ENCODE results near the gene EXOSC6. TPM values are rescaled to one million over a fixed set of nuclear protein-coding genes. Genes with fewer than 3 reads are reported as not detected.
"Not testable (repeated sequence)": the region's sequence is repeated elsewhere in the genome, so short reads cannot be mapped to it uniquely, and the experiment has no call there.

The EXOSC6 gene
- total RNA-seq, 1 donor from 2014 or later = 28.0 TPM

DNA sequence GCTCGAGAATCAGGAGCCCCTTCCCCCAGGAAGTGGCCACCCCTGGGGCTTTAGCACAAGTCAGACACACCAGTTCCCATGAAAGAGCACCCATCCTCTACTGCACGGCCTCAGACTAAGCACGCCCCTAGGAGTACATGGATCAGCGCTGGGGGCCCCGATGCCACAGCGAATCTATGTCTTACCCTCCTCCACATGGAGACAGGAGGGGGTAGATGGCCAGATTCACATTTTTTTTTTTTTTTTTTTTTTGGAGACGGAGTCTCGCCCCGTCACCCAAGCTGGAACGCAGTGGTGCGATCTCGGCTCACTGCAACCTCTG, 3.2 kb upstream of the EXOSC6 start:
- no peak for DNase-seq (ENCODE audit: low read depth)

DNA sequence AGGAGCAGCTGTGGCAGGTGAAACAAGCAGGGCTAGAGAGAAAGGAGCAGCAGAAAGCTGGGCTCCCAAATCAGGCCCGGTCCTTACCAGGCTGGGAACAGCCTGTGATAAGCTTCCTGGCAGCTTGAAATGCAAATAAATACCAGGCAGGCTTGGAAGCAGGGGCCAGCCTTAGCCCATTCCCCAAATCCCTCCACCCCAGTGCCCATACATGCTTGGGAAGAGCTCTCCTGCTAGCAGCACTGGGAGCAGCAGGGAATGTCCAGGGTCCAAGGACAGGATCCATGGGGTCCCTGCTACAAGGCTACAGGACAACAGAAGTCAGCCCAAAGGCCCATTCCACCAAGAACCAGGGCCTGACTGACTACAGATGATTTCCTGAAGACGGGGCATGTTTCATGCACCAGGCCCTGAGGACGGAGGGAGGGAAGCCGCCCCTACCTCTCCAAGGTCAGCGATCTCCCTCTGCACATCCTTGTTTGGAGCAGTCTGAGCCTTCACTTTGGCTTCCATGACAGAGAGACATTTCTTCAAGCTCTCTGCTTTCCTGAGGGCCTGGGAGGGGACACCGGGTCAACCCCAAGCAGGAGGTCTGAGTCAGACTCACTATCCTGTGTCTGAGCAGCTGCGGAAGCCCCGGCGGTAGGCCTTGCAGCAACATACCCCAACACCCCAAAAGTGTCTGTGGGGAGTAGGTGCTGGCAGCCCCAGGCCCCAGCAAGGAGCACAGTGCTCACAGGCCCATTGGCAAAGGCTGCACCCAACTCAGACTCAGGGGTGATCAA, 2.6 kb upstream of the EXOSC6 start:
- no peak for DNase-seq (ENCODE audit: low read depth)

- peak; percentile 33 for DNase-seq (ENCODE audit: low read depth)
Measured at GRCh38 chr16:70253291-70254106, 1.8 kb upstream of the EXOSC6 start.

DNA sequence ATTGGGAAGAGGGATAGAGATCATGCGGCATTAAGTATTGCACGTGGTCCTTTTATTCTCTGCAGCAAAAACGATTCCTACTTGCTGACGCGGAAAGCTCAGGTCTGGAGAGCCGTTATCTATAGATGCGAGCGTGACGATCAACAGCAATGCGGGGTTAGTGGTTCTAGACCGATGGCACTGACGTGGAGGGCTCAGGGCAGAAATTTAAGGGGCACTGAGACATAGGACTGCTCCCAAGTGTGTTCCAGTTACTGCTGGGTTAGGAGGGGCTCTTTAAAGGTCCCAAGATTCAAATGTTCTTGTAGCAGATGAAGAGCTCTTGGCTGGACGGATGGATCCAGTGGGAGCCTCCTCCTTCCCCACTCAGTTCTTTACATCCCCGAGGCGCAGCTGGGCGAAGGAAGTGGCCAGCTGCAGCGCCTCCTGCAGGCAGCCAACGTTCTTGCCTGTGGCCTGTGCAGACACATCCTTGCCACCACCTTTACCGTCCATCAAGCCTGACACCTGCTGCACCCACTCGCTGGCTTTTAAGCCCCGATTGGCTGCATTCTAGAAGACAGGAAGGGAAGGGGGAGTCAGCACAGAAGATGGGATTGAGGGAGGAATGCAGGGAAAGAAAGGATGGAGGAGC, 732 bp upstream of the EXOSC6 start:
- DNase-seq (ENCODE audit: low read depth) = no peak

DNA sequence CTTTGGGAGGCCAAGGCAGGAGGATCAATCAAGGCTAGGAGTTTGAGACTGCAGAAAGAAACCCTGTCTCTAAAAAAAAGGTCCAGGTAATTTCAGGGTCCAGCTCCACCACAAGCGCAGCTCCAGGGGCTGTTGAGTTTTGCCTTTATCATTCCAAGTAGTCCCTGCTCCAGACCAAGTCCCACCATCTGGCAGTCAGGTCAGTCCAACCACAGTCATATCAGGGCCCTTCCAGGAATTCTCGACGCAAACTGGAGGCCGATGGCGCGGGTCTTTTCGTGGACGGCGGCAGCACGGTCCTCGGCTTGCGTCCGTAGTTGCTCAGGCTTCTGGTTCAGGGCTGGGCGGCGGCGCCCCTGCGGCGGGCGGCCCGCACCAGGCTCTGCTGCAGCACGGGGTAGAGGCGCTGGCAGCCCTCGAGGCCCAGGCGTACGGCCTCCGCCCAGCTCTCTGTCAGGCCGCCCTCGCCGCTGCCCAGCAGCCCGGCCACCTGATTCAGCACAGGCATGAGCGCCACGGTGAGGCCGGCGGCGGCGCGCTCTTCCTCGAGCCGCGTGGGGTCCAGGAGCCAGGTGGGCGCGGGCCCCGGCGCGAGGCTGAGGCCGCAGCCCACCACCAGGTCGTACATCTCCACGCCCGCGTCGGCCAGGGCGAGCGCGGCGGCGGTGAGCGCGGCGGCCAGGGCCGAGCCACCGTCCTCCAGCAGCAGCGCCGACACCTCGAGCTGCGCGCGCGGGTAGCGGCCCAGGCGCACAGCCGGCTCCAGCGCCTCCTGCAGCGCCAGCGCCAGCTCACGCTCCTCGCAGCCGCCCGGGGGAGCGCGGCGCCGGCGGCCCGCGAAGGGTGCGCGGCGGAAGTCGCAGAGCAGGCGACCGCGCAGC, 752 bp downstream of the EXOSC6 start:
- peak; percentile 16 for DNase-seq (ENCODE audit: low read depth)

DNA sequence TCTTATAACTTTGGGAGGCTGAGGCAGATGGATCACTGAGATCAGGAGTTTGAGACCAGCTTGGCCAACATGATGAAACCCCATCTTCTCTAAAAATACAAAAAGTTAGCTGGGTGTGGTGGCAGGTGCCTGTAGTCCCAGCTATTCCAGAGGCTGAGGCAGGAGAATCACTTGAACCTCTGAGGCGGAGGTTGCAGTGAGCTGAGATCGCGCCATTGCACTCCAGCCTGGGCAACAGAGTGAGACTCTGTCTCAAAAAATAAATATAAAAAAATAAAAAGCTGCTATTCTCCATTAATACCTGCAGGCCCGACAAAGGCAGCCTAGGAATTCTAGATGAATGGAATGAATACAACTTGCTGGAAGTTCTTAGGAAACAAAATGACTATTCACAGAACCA, 2.0 kb downstream of the EXOSC6 start:
- DNase-seq (ENCODE audit: low read depth) = not testable (repeated sequence)

DNA sequence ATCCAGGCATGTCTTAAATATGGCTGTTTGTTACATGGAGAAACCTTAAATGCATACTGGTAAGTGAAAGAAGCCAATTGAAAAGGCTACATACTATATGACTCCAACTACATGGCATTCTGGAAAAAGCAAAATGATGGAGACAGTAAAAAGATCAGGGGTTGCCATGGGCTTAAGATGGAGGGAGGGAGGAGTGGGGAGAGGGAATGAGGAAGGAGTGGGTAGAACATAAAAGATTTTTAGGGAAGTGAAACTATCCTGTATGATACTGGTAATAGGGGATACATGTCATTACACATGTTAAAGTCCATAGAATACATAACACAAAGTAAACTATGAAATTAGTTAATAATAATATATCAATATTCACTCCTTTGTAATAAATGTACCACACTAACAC, 13.0 kb downstream of the EXOSC6 start:
- DNase-seq (ENCODE audit: low read depth) = not testable (repeated sequence)

DNA sequence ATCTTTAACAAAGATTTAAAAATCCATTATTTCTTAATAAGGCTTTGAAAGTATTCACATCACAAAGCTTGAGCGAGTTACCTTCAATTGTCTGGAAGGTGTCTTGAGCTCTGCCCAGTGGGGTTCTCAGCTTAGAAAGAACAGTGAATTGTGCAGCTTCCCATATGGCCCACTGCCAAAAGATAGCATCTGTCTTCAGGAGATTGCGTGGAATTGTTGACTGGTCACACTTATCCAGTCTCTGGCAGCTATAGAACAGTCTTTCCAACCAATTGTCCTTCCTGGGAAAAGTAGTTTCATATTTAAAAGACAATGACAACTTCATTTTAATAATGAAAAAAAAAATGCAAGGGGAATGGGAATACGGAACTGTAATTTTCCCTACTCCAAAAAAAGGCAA, 19.9 kb downstream of the EXOSC6 start:
- not testable (repeated sequence) for DNase-seq (ENCODE audit: low read depth)

DNA sequence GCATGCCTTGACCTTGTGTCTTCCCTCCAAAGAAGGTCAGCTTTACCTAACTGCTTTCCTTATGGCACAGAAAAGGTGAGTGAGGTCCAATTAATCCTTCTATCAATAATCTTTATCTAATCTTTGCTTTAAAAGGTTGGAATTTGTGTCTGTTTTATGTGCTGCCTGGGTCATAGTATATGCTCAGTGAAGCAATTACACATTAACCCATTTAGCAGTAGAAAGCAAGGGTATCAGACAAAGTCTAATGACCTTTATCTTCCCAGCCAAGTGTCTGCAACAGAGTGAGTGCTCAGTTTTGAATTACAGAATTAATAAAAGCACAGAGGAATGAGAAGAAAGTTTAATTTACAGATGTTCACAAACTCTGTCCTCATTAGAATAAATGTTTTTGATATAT, 25.7 kb downstream of the EXOSC6 start:
- DNase-seq (ENCODE audit: low read depth) = not testable (repeated sequence)

DNA sequence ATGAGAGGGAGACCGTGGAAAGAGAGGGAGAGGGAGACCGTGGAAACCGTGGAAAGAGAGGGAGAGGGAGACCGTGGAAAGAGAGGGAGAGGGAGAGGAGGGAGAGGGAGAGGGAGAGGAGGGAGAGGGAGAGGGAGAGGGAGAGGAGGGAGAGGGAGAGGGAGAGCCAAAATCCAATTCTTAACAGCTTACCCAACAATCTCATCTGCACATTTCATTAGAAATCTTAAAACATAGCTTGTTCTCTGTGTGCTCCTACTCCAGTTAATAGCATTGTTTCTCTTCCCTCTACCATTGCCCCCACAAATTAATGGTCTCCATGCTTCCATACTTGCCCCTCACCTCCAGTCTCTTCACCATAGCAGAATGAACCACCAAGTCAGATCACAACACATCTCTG, 26.3 kb downstream of the EXOSC6 start:
- not testable (repeated sequence) for DNase-seq (ENCODE audit: low read depth)

DNA sequence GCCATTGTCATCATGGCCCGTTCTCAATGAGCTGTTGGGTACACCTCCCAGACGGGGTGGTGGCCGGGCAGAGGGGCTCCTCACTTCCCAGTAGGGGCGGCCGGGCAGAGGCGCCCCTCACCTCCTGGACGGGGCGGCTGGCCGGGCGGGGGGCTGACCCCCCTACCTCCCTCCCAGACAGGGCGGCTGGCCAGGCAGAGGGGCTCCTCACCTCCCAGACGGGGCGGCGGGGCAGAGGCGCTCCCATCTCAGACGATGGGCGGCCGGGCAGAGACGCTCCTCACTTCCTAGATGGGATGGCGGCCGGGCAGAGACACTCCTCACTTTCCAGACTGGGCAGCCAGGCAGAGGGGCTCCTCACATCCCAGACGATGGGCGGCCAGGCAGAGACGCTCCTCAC, 27.1 kb downstream of the EXOSC6 start:
- DNase-seq (ENCODE audit: low read depth) = not testable (repeated sequence)

DNA sequence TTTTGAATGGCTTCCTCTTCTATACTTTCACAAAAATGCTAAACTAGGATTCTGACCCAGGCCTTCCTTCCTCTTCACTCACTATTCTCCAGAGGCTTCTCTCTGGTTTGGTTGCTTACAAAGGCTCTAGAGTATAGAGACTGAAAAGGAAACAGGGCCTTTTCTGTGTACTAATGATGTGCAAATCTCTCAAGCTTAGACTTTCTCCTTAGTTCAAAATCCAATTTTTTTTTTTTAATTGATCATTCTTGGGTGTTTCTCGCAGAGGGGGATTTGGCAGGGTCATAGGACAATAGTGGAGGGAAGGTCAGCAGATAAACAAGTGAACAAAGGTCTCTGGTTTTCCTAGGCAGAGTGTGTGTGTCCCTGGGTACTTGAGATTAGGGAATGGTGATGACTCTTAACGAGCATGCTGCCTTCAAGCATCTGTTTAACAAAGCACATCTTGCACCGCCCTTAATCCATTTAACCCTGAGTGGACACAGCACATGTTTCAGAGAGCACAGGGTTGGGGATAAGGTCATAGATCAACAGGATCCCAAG, 27.7 kb downstream of the EXOSC6 start:
- DNase-seq (ENCODE audit: low read depth) = not testable (repeated sequence)

DNA sequence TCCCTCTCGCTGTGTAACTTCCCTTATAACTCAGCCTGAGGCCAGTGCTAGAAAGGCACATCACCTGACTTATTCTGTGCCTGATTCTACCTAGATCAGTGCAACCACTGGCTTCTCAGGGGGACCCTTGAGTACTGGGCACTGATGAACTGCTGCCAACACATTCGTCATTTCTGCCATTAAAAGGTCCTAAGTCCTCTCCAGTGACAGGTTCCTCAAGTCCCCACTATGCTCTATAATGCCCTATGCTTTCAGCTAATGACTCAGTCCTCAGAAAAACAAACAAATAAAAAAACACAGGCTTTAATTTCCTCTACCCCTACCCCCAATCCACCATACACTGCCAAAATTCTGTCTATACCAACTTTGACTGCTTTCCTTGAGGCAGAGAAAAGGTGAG, 28.5 kb downstream of the EXOSC6 start:
- not testable (repeated sequence) for DNase-seq (ENCODE audit: low read depth)

DNA sequence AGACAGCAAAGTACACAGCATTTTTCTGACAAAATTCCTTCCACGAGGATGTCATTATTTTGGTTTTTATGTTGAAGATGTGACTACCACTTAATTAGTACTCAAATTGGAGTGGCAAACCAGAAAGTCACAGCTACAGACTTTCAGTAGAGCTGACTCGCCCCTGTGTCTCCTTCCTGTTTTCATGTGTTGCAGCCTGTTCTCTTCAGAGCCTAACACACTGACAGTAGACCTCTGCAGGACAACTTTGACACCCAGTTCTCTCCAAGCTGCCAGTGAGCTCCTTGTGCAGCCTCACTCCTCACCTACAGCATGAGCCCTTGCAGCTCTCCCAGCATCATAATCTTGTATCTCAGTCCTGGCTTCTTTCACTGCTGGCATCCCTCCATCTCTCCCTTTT, 29.2 kb downstream of the EXOSC6 start:
- peak; percentile 6 for DNase-seq (ENCODE audit: low read depth)

- DNase-seq (ENCODE audit: low read depth) = peak; percentile 4
Measured at GRCh38 chr16:70218586-70218985, 33.2 kb downstream of the EXOSC6 start.

GRCh38 chr16:70206382-70206781, 45.4 kb downstream of the EXOSC6 start:
- not testable (repeated sequence) for DNase-seq (ENCODE audit: low read depth)

- not testable (repeated sequence) for DNase-seq (ENCODE audit: low read depth)
Measured at GRCh38 chr16:70204668-70205405, 46.9 kb downstream of the EXOSC6 start.

DNA sequence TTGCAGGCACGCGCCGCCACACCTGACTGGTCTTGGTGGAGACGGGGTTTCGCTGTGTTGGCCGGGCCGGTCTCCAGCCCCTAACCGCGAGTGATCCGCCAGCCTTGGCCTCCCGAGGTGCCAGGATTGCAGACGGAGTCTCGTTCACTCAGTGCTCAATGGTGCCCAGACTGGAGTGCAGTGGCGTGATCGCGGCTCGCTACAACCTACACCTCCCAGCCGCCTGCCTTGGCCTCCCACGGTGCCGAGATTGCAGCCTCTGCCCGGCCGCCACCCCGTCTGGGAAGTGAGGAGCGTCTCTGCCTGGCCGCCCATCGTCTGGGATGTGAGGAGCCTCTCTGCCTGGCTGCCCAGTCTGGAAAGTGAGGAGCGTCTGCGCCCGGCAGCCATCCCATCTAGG, 47.7 kb downstream of the EXOSC6 start:
- DNase-seq (ENCODE audit: low read depth) = not testable (repeated sequence)

GRCh38 chr16:70203508-70203907, 48.2 kb downstream of the EXOSC6 start:
- DNase-seq (ENCODE audit: low read depth) = peak; percentile 2

DNA sequence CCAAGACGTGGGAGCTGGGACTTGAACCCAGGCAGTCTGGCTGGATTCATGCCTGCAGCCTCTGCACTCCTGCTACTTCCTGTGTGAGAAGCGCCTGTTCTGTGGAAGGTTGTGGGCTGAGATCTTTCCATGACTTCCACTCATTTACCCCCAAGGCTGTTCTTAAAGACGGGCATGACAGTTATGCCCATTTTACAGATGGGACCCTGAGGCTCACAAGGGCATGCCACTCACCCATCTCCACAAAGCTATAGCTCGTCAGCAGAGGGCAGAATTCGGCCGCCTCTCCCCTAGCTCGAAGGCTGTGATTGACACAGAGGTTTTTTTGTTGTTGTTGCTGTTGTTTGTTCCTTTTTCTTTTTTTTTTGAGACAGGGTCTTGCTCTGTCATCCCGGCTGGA, 51.7 kb downstream of the EXOSC6 start:
- DNase-seq (ENCODE audit: low read depth) = not testable (repeated sequence)

DNA sequence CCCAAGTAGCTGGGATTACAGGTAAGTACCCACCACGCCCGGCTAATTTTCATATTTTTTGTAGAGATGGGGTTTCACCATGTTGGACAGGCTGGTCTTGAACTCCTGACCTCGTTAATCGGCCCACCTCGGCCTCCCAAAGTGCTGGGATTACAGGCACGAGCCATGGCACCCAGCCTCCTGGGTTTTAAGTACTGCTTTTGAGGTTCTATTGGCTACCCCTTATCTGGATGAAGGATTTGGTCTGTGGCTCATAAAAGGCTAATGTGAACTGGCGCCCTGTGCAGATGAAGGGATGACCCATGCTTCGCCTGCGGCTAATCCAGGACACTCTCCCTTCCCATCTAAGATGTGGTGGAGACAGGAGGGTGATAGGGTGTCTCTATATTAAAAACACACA, 52.6 kb downstream of the EXOSC6 start:
- not testable (repeated sequence) for DNase-seq (ENCODE audit: low read depth)
